Transverse colon (tissue), 4 donors: Measurements from ENCODE around the gene RHOBTB3.
"Not testable (repeated sequence)": the region's sequence is repeated elsewhere in the genome, so short reads cannot be mapped to it uniquely, and the experiment has no call there.

Source experiments
- CTCF ChIP-seq, 5 experiments: fragments of 200-600 bp in 3 of 5; fragments of 450-650 bp in 2 of 5; sonication (generic) in 3 of 5; IDR thresholded peaks; 1 replicate in 2 of 5; 2 replicates in 3 of 5; pipeline ENCODE4 v1.5.1; 2016 to 2017; ENCODE audit warnings: antibody characterized with exemption in 5 of 5, inconsistent platforms in 3 of 5, mild to moderate bottlenecking in 2 of 5, moderate library complexity in 1 of 5
- EP300 ChIP-seq: sonication (generic); formaldehyde crosslinking; IDR thresholded peaks from one replicate; pipeline ENCODE4 v1.6.1; 2017; ENCODE audit warnings: antibody characterized with exemption, low read depth
- POLR2A ChIP-seq: fragments of 450-650 bp; IDR thresholded peaks from one replicate; pipeline ENCODE4 v1.6.1; 2016; ENCODE audit warnings: antibody characterized with exemption, mild to moderate bottlenecking, moderate library complexity
- POLR2AphosphoS5 ChIP-seq, 3 donors: sonication (generic); formaldehyde crosslinking; IDR thresholded peaks; one replicate each; pipeline ENCODE4 v1.6.1; 2016; ENCODE audit warnings: antibody characterized with exemption in 3 of 3

DNA sequence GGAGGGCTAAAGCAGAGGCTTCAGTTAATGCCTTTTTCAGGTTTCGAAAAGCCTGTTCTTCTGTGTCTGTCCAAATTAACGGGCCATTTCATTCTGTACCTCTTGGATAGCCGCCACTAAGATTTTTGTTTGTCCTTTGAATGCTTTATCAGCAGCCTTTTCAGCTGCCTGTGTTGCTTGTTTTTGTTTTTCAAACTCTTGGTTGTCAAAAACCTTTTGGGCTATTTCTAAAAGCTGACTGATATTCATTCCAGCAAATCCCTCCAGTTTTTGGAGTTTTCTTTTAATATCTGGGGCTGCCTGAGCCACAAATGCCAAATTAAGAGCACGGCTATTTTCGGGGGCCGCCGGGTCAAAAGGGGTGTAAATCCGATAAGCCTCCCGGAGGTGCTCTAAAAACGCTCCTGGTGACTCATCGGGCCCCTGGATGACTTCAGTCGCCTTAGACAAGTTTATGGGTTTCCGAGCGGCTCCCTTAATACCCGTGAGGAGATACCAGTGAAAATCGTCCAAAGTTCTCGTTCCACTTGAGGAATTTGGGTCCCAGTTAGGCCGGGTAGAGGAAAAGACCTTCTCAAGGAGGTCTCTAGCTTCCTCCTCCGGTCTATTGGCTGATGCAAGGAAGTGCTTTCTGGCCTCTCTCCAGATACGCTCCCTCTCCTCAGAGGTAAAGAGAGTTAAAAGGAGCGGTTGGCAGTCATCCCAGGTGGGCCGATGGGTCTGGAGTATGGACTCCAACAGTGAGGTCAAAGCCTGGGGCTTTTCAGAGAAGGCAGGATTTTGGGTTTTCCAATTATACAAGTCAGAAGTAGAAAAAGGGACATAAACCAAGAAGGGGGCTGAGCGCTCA lies 20.3 kb upstream of the RHOBTB3 start:
- TF ChIP-seq CTCF (IDR thresholded peaks at IDR 0.05); POLR2A; POLR2AphosphoS5 (IDR thresholded peaks at IDR 0.05); EP300: not testable (repeated sequence)
